ENCODE measurements around the gene ASCC3. TPM values are rescaled to one million over a fixed set of nuclear protein-coding genes. Genes with fewer than 3 reads are reported as not detected.

Gene ASCC3
- total RNA-seq = 31.2 and 41.3 TPM in 2 replicates

DNA sequence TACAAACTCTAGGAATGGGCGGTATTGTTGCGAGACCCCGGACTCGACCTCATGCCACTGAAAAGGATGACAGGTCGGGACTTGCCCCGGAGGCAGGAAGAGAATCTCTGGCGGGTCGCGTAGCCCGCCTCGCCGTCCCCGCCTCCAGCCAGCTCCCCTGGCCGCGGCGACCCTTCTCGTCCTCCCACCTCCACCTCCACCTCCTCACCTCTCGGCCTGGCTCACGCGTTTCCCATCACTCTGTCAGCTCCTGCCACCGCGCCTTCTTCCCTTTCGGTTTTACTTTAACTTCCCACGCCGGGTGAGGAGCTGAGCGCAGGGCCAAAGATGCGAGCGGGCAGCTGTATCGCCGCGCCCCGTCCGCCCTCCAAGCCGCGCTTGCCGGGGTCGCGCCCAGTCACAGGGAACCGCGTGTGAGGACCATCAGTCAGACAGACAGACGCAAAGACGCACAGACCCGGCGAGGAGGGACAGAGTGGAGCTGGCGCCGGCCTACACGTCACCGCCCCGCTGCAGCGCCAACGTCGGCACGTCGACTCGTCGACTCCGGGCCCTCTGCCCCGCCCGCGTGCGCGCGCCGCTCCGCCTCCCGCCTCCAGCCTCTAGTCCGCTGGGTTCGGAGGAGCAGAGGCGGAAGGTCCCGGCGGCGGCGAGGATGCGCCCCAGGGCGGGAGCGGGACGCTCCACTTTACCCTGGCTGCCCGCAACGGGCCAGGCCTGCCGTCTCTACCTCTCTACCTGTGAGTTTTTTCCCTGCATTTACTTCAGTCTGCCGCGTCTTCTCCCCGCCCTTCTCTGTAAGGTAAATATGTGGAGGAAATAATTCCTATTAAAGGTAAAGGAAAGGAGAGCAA, at the start of gene ASCC3:
Gene ASCC3 (minus strand): TSS at position 477 of the 854 bp plus-strand sequence. CDS start 13,332 bp downstream, outside the sequence.

DNA sequence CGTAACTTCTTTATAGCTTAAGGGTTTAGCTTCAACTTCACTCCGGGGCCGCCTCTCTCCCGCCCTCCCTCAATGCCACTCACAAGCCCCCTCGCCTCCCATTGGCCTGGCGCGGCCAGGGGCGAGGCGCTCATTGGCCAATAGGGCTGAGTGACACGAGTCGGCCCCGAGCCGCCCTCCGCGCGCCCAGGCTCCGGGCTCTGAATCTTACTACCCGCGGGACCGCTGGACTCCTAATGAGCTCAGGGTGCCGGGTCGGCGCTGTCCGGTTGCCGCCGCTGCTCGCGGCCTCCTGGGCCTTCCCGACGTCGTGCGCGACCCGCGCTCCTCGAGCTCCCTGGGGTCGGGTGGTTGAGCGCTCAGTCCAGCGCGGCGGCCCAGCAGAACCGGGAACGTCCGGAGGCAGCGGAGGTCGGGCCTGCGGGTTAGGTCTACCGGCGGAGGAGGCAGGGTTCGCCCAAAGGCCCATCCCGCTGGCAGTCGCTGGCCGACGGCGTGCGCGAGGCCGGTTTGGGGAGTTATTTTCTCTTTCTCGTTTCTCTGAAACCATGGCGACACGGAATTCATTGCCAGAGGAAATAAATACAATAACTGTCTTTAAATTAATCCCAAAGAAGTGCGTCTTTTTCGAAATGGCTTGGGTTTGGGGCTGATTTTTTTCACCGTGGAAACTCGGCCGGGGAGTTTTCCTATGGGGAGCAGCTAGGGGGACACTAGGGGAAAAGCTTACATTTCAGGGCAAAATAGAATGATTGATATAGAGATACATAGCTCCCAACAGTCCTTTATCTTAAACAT, 416.0 kb downstream of the ASCC3 start, which contains the start of gene SIM1:
Gene SIM1 (minus strand): TSS at position 19 of the 798 bp plus-strand sequence. CDS start 1,453 bp downstream, outside the sequence.

